Endothelial cell of umbilical vein (primary cell): ENCODE results near the gene KRT222. TPM values are rescaled to one million over a fixed set of nuclear protein-coding genes. Genes with fewer than 3 reads are reported as not detected.

Source experiments
- BruUV-seq: library from RNA; stranded (reverse); fragments of 400-500 nt; replicated peaks from 2 replicates; lab custom pipeline; 2021; lab: Mats Ljungman, UMichigan
- CTCF ChIA-PET: fragments of 300-600, 350-600 bp; sonication (Branson Sonifier 250); formaldehyde crosslinking; loops from one replicate; lab custom pipeline; 2021; ENCODE audit warnings: antibody characterized with exemption, inconsistent platforms; lab: Charles Lee
- POLR2A ChIA-PET: fragments of 300-600, 350-600 bp; sonication (Branson Sonifier 250); formaldehyde crosslinking; loops from one replicate; lab custom pipeline; 2021; ENCODE audit warnings: antibody characterized with exemption, inconsistent platforms; lab: Charles Lee
- DNase-seq: peaks from one replicate; pipeline ENCODE4 v3.0.0-alpha.2; 2011; ENCODE audit warnings: low read depth, low spot score
- FAIRE-seq: peaks from 2 replicates; lab custom pipeline; 2011; peaks lifted over from hg19 to GRCh38; lab: Jason Lieb, UNC
- H2AFZ ChIP-seq: 2 replicates; pipeline ENCODE4 v1.6.0; 2012; ENCODE audit warnings: low read depth, low read length, control low read depth, inconsistent platforms
- H3K27ac ChIP-seq: 2 replicates; pipeline ENCODE4 v1.5.1; 2011; ENCODE audit warnings: low read depth, mild to moderate bottlenecking, control low read depth, low read length, moderate library complexity; ENCODE audit not compliant: insufficient read depth
- H3K27me3 ChIP-seq, 2 experiments: 2 replicates each; pipeline versions ENCODE4 v1.6.0 to v1.6.1; 2011; ENCODE audit warnings: low read length in 2 of 2, mixed read lengths in 1 of 2; ENCODE audit not compliant: control insufficient read depth in 2 of 2, insufficient read depth in 2 of 2
- H3K36me3 ChIP-seq, 2 experiments: 2 replicates in 1 of 2; 3 replicates in 1 of 2; pipeline ENCODE4 v1.5.1; 2011; ENCODE audit warnings: low read length in 2 of 2, mild to moderate bottlenecking in 1 of 2, moderate library complexity in 1 of 2; ENCODE audit not compliant: control insufficient read depth in 2 of 2, insufficient read depth in 2 of 2; ENCODE audit errors: extremely low read depth in 1 of 2
- H3K4me1 ChIP-seq: 3 replicates; pipeline ENCODE4 v1.5.1; 2011; ENCODE audit warnings: mild to moderate bottlenecking, low read length; ENCODE audit not compliant: control insufficient read depth, insufficient read depth; ENCODE audit errors: extremely low read depth
- H3K4me2 ChIP-seq: 2 replicates; pipeline ENCODE4 v1.6.1; 2011; ENCODE audit warnings: low read length, control low read depth, mixed read lengths; ENCODE audit not compliant: insufficient read depth
- H3K4me3 ChIP-seq, 3 experiments: fragments of 200-600 bp in 1 of 3; sonication (generic), shearing (Covaris generic) in 1 of 3; replicated peaks in 1 of 3; 2 replicates each; pipeline ENCODE4 v1.5.1; 2011 to 2016; ENCODE audit warnings: control low read depth in 3 of 3, low read length in 3 of 3, mild to moderate bottlenecking in 2 of 3, inconsistent platforms in 1 of 3, low read depth in 1 of 3, moderate library complexity in 1 of 3; ENCODE audit not compliant: insufficient read depth in 1 of 3
- H3K79me2 ChIP-seq: 2 replicates; pipeline ENCODE4 v1.6.0; 2012; ENCODE audit warnings: low read length, inconsistent platforms; ENCODE audit not compliant: control insufficient read depth, insufficient read depth
- H3K9ac ChIP-seq: replicated peaks from 2 replicates; pipeline ENCODE3; 2011; ENCODE audit warnings: low read length, control low read depth; ENCODE audit not compliant: insufficient read depth; ENCODE audit errors: extremely low read depth
- H3K9me1 ChIP-seq: replicated peaks from 3 replicates; pipeline ENCODE4 v1.6.0; 2011; ENCODE audit warnings: mild to moderate bottlenecking, low read length; ENCODE audit not compliant: control insufficient read depth, insufficient read depth; ENCODE audit errors: extremely low read depth
- H3K9me3 ChIP-seq: replicated peaks from 2 replicates; pipeline ENCODE4 v1.5.1; 2012; ENCODE audit warnings: low read length, inconsistent platforms; ENCODE audit not compliant: control insufficient read depth, insufficient read depth
- H4K20me1 ChIP-seq: replicated peaks from 2 replicates; pipeline ENCODE3; 2011; ENCODE audit warnings: mild to moderate bottlenecking, low read length; ENCODE audit not compliant: control insufficient read depth, insufficient read depth; ENCODE audit errors: extremely low read depth
- CTCF ChIP-seq, 2 donors: IDR thresholded peaks; 1 replicate in 1 of 2; 2 replicates in 1 of 2; pipeline ENCODE4 v1.5.1; 2011; ENCODE audit warnings: low read length in 2 of 2, mild to moderate bottlenecking in 2 of 2, moderate library complexity in 2 of 2, control low read depth in 1 of 2, inconsistent platforms in 1 of 2, low read depth in 1 of 2; ENCODE audit not compliant: insufficient read depth in 1 of 2; ENCODE audit errors: extremely low read depth in 1 of 2
- EZH2 ChIP-seq: IDR thresholded peaks from 2 replicates; pipeline ENCODE4 v1.6.1; 2012; ENCODE audit warnings: borderline replicate concordance, low read depth, mild to moderate bottlenecking, moderate library complexity, low read length, inconsistent platforms; ENCODE audit not compliant: severe bottlenecking
- FOS ChIP-seq: IDR thresholded peaks from 2 replicates; pipeline ENCODE4 v1.6.1; 2011; ENCODE audit warnings: mild to moderate bottlenecking, low read length, moderate library complexity, borderline replicate concordance; ENCODE audit not compliant: insufficient read depth
- GATA2 ChIP-seq: IDR thresholded peaks from 2 replicates; pipeline ENCODE4 v1.7.0; 2011; ENCODE audit warnings: low read depth, mild to moderate bottlenecking, moderate library complexity, mixed read lengths, low read length; ENCODE audit not compliant: insufficient read length, insufficient read depth
- JUN ChIP-seq: IDR thresholded peaks from 2 replicates; pipeline ENCODE4 v1.6.1; 2011; ENCODE audit warnings: borderline replicate concordance, low read depth; ENCODE audit not compliant: insufficient read length, insufficient read depth
- MAX ChIP-seq: IDR thresholded peaks from 2 replicates; pipeline ENCODE4 v1.6.1; 2011; ENCODE audit not compliant: insufficient read depth, insufficient read length
- MYC ChIP-seq: IDR thresholded peaks from one replicate; pipeline ENCODE4 v1.6.1; 2011; ENCODE audit warnings: mild to moderate bottlenecking, low read depth, low read length
- POLR2A ChIP-seq: IDR thresholded peaks from 2 replicates; pipeline ENCODE4 v1.6.1; 2012; ENCODE audit warnings: low read depth, mild to moderate bottlenecking, control low read depth, low read length
- POLR2AphosphoS5 ChIP-seq: IDR thresholded peaks from 2 replicates; pipeline ENCODE4 v1.6.1; 2012; ENCODE audit warnings: low read depth, mild to moderate bottlenecking, control low read depth, low read length, moderate library complexity; ENCODE audit not compliant: insufficient read depth
- dilution Hi-C: fragments of 300-500 bp; cut with MboI; formaldehyde crosslinking; loops from one replicate; pipeline ENCODE4 v1.15.0; 2019; ENCODE audit warnings: low sequenced_read_pairs; ENCODE audit not compliant: extremely low pct_ligation_motif_present
- intact Hi-C: fragments of 100-400 bp; cut with micrococcal nuclease; formaldehyde crosslinking; loops from one replicate; pipeline ENCODE4 v1.10.0; 2022
- polyA plus RNA-seq, 4 experiments: library from polyadenylated mRNA; depleted of rRNA in 3 of 4; stranded (reverse) in 3 of 4; unstranded in 1 of 4; fragments of >200 nt; gene quantifications; 2 replicates each; pipeline versions ENCODE4 v1.2.1 to v1.2.3, GENCODE V29; 2011 to 2012; ENCODE audit warnings: missing spikeins in 1 of 4
- total RNA-seq: library from RNA; stranded (reverse); gene quantifications from 2 replicates; pipeline ENCODE4 v1.2.3, GENCODE V29; 2021

KRT222 gene
- total and polyA plus RNA-seq, 2 donors (not counting 3 experiments of a cell fraction or from before 2014, with no cell fraction given): not detected

GRCh38 chr17:40695874-40696472 lies 31.0 kb upstream of the KRT222 start:
- ChIA-PET CTCF (interaction anchor here (1.7 to 4.1 kb wide), 2 partner anchors 9 to 26 kb away, joined by 3 to 12 read pairs; no protein-coding TSS in a partner anchor), POLR2A (no interaction called here)
- H3K4me1 ChIP-seq: no peaks in the 10 kb centered on the region
- H3K27me3 ChIP-seq: peaks cover 3 to 8% of the 10 kb centered on the region in 2 experiments
- DNase-seq: no peak
- no peak overlapping the region for H3K9ac ChIP-seq
- intact Hi-C loops (no loop called here), dilution Hi-C loops (no loop called here)
- no peak for TF ChIP-seq MAX
- no peak for TF ChIP-seq FOS
- no TSS peak for BruUV-seq
- H4K20me1 ChIP-seq: no peaks in the 10 kb centered on the region
- no peak overlapping the region for H3K4me3 ChIP-seq
- no peaks in the 10 kb centered on the region for H3K9me1 ChIP-seq
- no peak overlapping the region for H3K27ac ChIP-seq
- H3K4me2 ChIP-seq: no peak overlapping the region
- no peaks in the 10 kb centered on the region for H3K79me2 ChIP-seq
- FAIRE-seq: no peak
- no peak overlapping the region for H2AFZ ChIP-seq
- H3K9me3 ChIP-seq: no peaks in the 10 kb centered on the region
- no peaks in the 10 kb centered on the region for H3K36me3 ChIP-seq

GRCh38 chr17:40694584-40694983 lies 29.6 kb upstream of the KRT222 start:
- H3K9me1 ChIP-seq: no peaks in the 10 kb centered on the region
- POLR2A ChIA-PET: no interaction called here
- dilution Hi-C loops: no loop called here
- FAIRE-seq: no peak
- H3K4me2 ChIP-seq: no peak overlapping the region
- TF ChIP-seq CTCF (IDR thresholded peaks at IDR 0.05; ENCODE audit: extremely low read depth in 1 of 2, insufficient read depth in 1 of 2, low read depth in 1 of 2, low read length in 2 of 2) (no peak), MAX (no peak), POLR2AphosphoS5 (no peak), FOS (no peak), GATA2 (no peak), POLR2A (no peak), MYC (no peak), JUN (no peak), EZH2 (no peak)
- H2AFZ ChIP-seq: no peak overlapping the region
- CTCF ChIA-PET: interaction anchor here (4.1 kb wide), 1 partner anchor 11 kb away, joined by 12 read pairs; no protein-coding TSS in a partner anchor
- no peak for DNase-seq
- peaks cover 3 to 8% of the 10 kb centered on the region in 2 experiments for H3K27me3 ChIP-seq
- no peak overlapping the region for H3K9ac ChIP-seq
- H3K4me1 ChIP-seq: no peaks in the 10 kb centered on the region
- no TSS peak for BruUV-seq
- H3K9me3 ChIP-seq: no peaks in the 10 kb centered on the region
- no peaks in the 10 kb centered on the region for H4K20me1 ChIP-seq
- no peak overlapping the region for H3K27ac ChIP-seq
- intact Hi-C loops: no loop called here
- H3K4me3 ChIP-seq: no peak overlapping the region
- no peaks in the 10 kb centered on the region for H3K79me2 ChIP-seq
- H3K36me3 ChIP-seq: no peaks in the 10 kb centered on the region
